MM.1S (cell line): Measurements from ENCODE around the gene PTPRN2.

Source experiments
- DNase-seq: peaks from one replicate; pipeline ENCODE4 v3.0.0-alpha.2; 2015
- H2AFZ ChIP-seq: fragments of 300-600 bp; sonication (generic); 2 replicates; pipeline ENCODE4 v1.6.0; 2016; ENCODE audit warnings: antibody characterized with exemption, low read length
- H3F3A ChIP-seq: fragments of 300-600 bp; sonication (generic); 2 replicates; pipeline ENCODE4 v1.6.1; 2016; ENCODE audit warnings: mild to moderate bottlenecking, antibody characterized with exemption, low read length, moderate library complexity, mixed read lengths; ENCODE audit not compliant: insufficient read depth
- H3K27ac ChIP-seq: fragments of 300-600 bp; sonication (generic); 2 replicates; pipeline ENCODE4 v1.5.1; 2016; ENCODE audit warnings: mild to moderate bottlenecking, low read length
- H3K27me3 ChIP-seq: fragments of 300-600 bp; sonication (generic); replicated peaks from 2 replicates; pipeline ENCODE4 v1.6.0; 2016; ENCODE audit warnings: low read length; ENCODE audit not compliant: insufficient read depth
- H3K36me3 ChIP-seq: fragments of 300-600 bp; sonication (generic); replicated peaks from 2 replicates; pipeline ENCODE4 v1.6.1; 2016; ENCODE audit warnings: mild to moderate bottlenecking, low read length, mixed read lengths; ENCODE audit not compliant: insufficient read depth
- H3K4me1 ChIP-seq: fragments of 300-600 bp; sonication (generic); 2 replicates; pipeline ENCODE4 v1.6.1; 2016; ENCODE audit warnings: low read length, mixed read lengths
- H3K4me2 ChIP-seq: fragments of 300-600 bp; sonication (generic); 2 replicates; pipeline ENCODE4 v1.6.0; 2016; ENCODE audit warnings: low read depth, low read length
- H3K4me3 ChIP-seq: fragments of 300-600 bp; sonication (generic); 2 replicates; pipeline ENCODE4 v1.5.1; 2016; ENCODE audit warnings: low read length, mixed read lengths
- H3K79me2 ChIP-seq: fragments of 300-600 bp; sonication (generic); 2 replicates; pipeline ENCODE4 v1.6.1; 2016; ENCODE audit warnings: mixed run types, low read length, mixed read lengths
- H3K9ac ChIP-seq: fragments of 300-600 bp; sonication (generic); 2 replicates; pipeline ENCODE4 v1.6.1; 2016; ENCODE audit warnings: low read length, mixed read lengths
- H3K9me2 ChIP-seq: fragments of 300-600 bp; sonication (generic); replicated peaks from 2 replicates; pipeline ENCODE4 v1.6.1; 2016; ENCODE audit warnings: mild to moderate bottlenecking, low read length, mixed read lengths; ENCODE audit not compliant: insufficient read depth
- H3K9me3 ChIP-seq: fragments of 300-600 bp; sonication (generic); replicated peaks from 2 replicates; pipeline ENCODE4 v1.6.1; 2016; ENCODE audit warnings: mild to moderate bottlenecking, low read length, mixed read lengths; ENCODE audit not compliant: insufficient read depth
- H4K20me1 ChIP-seq: fragments of 300-600 bp; sonication (generic); 2 replicates; pipeline ENCODE4 v1.6.1; 2016; ENCODE audit warnings: mild to moderate bottlenecking, low read length, moderate library complexity, mixed read lengths; ENCODE audit not compliant: insufficient read depth
- EZH2 ChIP-seq: fragments of 300-600 bp; sonication (generic); optimal IDR thresholded peaks from 2 replicates; pipeline ENCODE3; 2017; ENCODE audit warnings: low read depth, mild to moderate bottlenecking, antibody characterized with exemption, low read length, mixed read lengths
- EZH2phosphoT487 ChIP-seq: fragments of 300-600 bp; sonication (generic); IDR thresholded peaks from 2 replicates; pipeline ENCODE4 v1.6.1; 2018; ENCODE audit warnings: antibody characterized with exemption, low read length
- TF ChIP-seq, protein P1 (sequence below): fragments of 300-600 bp; sonication (generic); IDR thresholded peaks from 2 replicates; pipeline ENCODE4 v1.5.1; 2016; ENCODE audit warnings: antibody characterized with exemption, low read length, mixed read lengths

PTPRN2 gene

DNA sequence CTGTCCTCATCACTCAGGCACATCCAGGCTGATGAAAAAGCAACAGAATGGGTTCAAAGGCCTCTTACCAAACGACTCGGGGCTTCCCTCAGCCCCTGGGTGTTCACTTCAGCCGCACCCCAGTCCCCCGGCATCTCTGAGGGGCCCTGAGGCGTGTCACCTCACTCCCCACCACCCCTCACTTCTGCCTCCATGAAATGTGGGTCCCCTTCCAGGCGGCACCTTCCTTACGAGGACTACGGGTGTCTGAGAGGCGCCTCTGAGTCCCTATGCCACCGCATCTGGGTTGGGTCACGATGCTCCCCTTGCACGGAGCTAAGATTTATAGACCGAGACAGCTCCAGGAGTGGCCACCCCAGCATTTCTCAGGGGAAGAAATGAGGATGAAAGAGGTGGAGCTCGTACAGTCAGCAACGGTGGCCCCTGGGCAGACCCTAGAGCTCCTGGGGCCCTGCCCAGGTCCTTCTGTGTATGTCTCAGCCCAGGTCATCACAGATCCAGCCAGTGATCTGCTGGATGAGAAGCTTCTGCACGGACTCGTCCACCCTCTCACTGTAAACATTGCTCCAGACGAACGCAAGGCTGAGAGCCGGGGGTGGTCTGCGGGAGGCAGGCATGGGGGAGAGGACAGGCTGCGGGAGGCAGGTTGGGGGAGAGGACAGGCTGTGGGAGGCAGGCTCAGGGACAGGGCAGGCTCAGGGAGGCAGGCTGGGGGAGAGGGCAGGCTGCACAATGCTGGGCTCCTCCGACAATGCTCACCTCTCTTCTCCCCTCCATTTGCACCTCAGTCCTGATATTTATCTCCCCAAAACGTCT lies 842.6 kb downstream of the PTPRN2 start:
- H3K9ac ChIP-seq, result no peak overlapping the region
- TF ChIP-seq, protein P1, sequence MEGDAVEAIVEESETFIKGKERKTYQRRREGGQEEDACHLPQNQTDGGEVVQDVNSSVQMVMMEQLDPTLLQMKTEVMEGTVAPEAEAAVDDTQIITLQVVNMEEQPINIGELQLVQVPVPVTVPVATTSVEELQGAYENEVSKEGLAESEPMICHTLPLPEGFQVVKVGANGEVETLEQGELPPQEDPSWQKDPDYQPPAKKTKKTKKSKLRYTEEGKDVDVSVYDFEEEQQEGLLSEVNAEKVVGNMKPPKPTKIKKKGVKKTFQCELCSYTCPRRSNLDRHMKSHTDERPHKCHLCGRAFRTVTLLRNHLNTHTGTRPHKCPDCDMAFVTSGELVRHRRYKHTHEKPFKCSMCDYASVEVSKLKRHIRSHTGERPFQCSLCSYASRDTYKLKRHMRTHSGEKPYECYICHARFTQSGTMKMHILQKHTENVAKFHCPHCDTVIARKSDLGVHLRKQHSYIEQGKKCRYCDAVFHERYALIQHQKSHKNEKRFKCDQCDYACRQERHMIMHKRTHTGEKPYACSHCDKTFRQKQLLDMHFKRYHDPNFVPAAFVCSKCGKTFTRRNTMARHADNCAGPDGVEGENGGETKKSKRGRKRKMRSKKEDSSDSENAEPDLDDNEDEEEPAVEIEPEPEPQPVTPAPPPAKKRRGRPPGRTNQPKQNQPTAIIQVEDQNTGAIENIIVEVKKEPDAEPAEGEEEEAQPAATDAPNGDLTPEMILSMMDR, result no peak
- no peak for TF ChIP-seq EZH2phosphoT487
- no peak for TF ChIP-seq EZH2
- no peaks in the 10 kb centered on the region for H3K36me3 ChIP-seq
- no peak overlapping the region for H3K4me2 ChIP-seq
- H2AFZ ChIP-seq, result no peak overlapping the region
- no peaks in the 10 kb centered on the region for H3K4me1 ChIP-seq
- H3F3A ChIP-seq, result no peaks in the 10 kb centered on the region
- no peak overlapping the region for H3K27ac ChIP-seq
- H3K4me3 ChIP-seq, result no peak overlapping the region
- peaks cover 58% of the 10 kb centered on the region for H3K27me3 ChIP-seq
- no peaks in the 10 kb centered on the region for H4K20me1 ChIP-seq
- DNase-seq, result no peak
- H3K79me2 ChIP-seq, result no peaks in the 10 kb centered on the region
- no peaks in the 10 kb centered on the region for H3K9me3 ChIP-seq
- no peaks in the 10 kb centered on the region for H3K9me2 ChIP-seq

DNA sequence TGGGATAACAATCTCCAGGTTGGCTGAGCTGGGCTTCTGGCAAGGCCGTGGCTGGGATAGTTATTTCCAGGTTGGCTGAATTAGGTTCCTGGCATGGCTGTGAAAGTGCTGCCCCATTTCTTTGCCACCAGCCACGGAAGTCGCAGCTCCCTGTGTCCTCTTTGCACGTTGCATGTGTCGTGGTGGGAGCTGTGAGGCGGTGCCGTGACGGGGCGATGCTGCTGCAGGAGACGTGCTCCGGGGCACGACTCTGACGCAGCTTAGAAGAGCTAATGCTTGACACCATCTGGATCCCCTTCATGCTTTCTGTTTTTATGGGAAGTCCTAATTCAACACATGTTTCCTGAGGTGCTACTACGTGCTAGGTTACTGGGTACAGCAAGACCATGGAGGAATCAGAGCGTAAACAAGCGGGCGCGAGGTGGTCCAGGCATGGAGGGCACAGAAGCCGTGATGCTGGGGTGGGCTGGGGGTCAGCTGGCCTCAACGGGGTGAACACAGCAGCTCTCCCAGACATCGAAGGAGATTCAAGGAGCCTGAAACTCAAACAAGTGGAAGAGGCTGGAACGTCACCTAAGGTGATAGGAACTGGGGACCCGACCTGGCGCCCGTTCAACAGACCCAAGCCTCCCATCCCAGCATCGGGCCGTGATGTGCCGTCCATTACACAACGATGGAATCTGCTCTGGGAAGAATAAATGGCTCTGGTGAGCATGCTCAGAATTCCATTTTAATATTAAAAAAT lies 843.7 kb downstream of the PTPRN2 start:
- TF ChIP-seq EZH2phosphoT487 (no peak), EZH2 (no peak)
- TF ChIP-seq, protein P1, result no peak
- Histone ChIP-seq H3K9ac (no peak overlapping the region), H3K4me3 (no peak overlapping the region), H3K27ac (no peak overlapping the region), H3K9me3 (no peaks in the 10 kb centered on the region), H3K27me3 (peaks cover 64% of the 10 kb centered on the region), H3K79me2 (no peaks in the 10 kb centered on the region), H3K4me2 (no peak overlapping the region), H3F3A (no peaks in the 10 kb centered on the region), H3K4me1 (no peaks in the 10 kb centered on the region), H2AFZ (no peak overlapping the region), H3K36me3 (no peaks in the 10 kb centered on the region), H4K20me1 (no peaks in the 10 kb centered on the region), H3K9me2 (no peaks in the 10 kb centered on the region)
- DNase-seq, result no peak

DNA sequence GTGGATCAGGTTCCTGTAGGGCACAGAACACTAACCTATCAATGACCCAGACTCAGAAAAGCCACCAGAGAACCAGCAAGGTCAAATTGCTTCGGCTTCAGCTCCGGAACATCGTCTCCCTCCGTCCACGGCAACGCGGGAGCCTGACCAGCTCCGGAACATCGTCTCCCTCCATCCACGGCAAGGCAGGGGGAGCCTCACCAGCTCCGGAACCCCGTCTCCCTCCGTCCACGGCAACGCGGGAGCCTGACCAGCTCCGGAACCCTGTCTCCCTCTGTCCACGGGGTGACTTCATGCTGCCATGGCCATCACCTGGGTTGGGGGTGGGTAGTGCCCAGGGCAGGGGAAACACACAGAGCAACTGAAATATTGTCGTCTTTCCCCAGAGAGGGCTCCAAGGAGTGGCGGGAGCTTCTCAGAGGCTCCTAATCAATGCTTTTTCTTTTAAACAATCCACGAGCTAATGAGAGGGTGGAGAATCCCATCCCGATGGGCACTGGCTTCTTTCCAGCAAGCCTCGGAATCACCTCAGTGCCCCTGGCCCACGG lies 847.3 kb downstream of the PTPRN2 start:
- Histone ChIP-seq H3K9ac (no peak overlapping the region), H2AFZ (no peak overlapping the region), H3K4me2 (no peak overlapping the region), H3K27me3 (peaks cover 99% of the 10 kb centered on the region), H3K36me3 (no peaks in the 10 kb centered on the region), H3K79me2 (no peaks in the 10 kb centered on the region), H3K9me2 (no peaks in the 10 kb centered on the region), H3K27ac (no peak overlapping the region), H3K9me3 (no peaks in the 10 kb centered on the region), H3F3A (no peaks in the 10 kb centered on the region), H3K4me1 (no peaks in the 10 kb centered on the region), H3K4me3 (no peak overlapping the region), H4K20me1 (no peaks in the 10 kb centered on the region)
- TF ChIP-seq, protein P1, result no peak
- TF ChIP-seq EZH2 (no peak), EZH2phosphoT487 (no peak)
- DNase-seq, result no peak
